HepG2 (cell line): ENCODE measurements around the gene RXYLT1. TPM values are rescaled to one million over a fixed set of nuclear protein-coding genes. Genes with fewer than 3 reads are reported as not detected.
A peak's percentile ranks its signal among the peaks of the same experiment; 100 is the strongest.

Experiments used
- AFF4 ChIP-seq: sonication (generic); formaldehyde crosslinking; IDR thresholded peaks from 2 replicates; pipeline ENCODE4 v1.4.0; 2020; ENCODE audit warnings: missing genetic modification reagents
- NFE2L2 ChIP-seq: fragments of 150-350 bp; IDR thresholded peaks from 2 replicates; pipeline ENCODE4 v1.6.1; 2014; ENCODE audit warnings: low read length
- RORA ChIP-seq: sonication (generic); formaldehyde crosslinking; IDR thresholded peaks from 2 replicates; pipeline ENCODE4 v1.5.0; 2020; ENCODE audit warnings: mild to moderate bottlenecking, missing genetic modification reagents, moderate library complexity
- YEATS4 ChIP-seq: sonication (generic); formaldehyde crosslinking; IDR thresholded peaks from 2 replicates; pipeline ENCODE4 v1.4.0; 2020; ENCODE audit warnings: missing genetic modification reagents, borderline replicate concordance
- ZFP1 ChIP-seq: IDR thresholded peaks from 2 replicates; pipeline ENCODE4 v1.6.1; 2016
- ZNF205 ChIP-seq: IDR thresholded peaks from 2 replicates; pipeline ENCODE4 v1.6.1; 2018; ENCODE audit warnings: missing biosample characterization, missing genetic modification reagents
- ZNF432 ChIP-seq: sonication (generic); formaldehyde crosslinking; IDR thresholded peaks from 2 replicates; pipeline ENCODE4 v1.5.0; 2020; ENCODE audit warnings: missing genetic modification reagents, mild to moderate bottlenecking, borderline replicate concordance
- ZNF605 ChIP-seq: sonication (generic); formaldehyde crosslinking; IDR thresholded peaks from 2 replicates; pipeline ENCODE4 v1.8.0; 2022; ENCODE audit warnings: mild to moderate bottlenecking, missing genetic modification reagents
- ZNF678 ChIP-seq: sonication (generic); formaldehyde crosslinking; IDR thresholded peaks from 2 replicates; pipeline ENCODE4 v1.4.0; 2020; ENCODE audit warnings: mild to moderate bottlenecking, missing genetic modification reagents
- polyA plus RNA-seq, 8 experiments: library from polyadenylated mRNA; depleted of rRNA in 3 of 8; stranded (reverse) in 7 of 8; unstranded in 1 of 8; fragments of >200 nt; fragmentation: Illumina TruSeq in 4 of 8; extraction: Trizol in 4 of 8; gene quantifications; 2 replicates each; pipeline versions ENCODE4 v1.2.1 to v1.2.3, GENCODE V29; 2011 to 2016; ENCODE audit warnings: low read depth in 4 of 8, missing spikeins in 1 of 8, mixed read lengths in 1 of 8; ENCODE audit not compliant: insufficient read depth in 1 of 8
- total RNA-seq, 5 experiments: library from RNA; depleted of rRNA; stranded (reverse); fragments of >200 nt; fragmentation: Illumina TruSeq; extraction: Trizol; gene quantifications; 2 replicates each; pipeline ENCODE4 v1.2.3, GENCODE V29; 2016; ENCODE audit warnings: low read depth in 1 of 5
- TF ChIP-seq, protein P1 (sequence below), 2 experiments: sonication (generic) in 1 of 2; formaldehyde crosslinking in 1 of 2; IDR thresholded peaks; 2 replicates each; pipeline versions ENCODE4 v1.4.0 to v1.6.1; 2018 to 2020; ENCODE audit warnings: missing genetic modification reagents in 2 of 2, borderline replicate concordance in 1 of 2, low read depth in 1 of 2, mild to moderate bottlenecking in 1 of 2, missing biosample characterization in 1 of 2
- TF ChIP-seq, protein P2 (sequence below): sonication (generic); formaldehyde crosslinking; IDR thresholded peaks from 2 replicates; pipeline ENCODE4 v1.5.0; 2020; ENCODE audit warnings: missing genetic modification reagents
- TF ChIP-seq, protein P3 (sequence below): sonication (generic); formaldehyde crosslinking; IDR thresholded peaks from 2 replicates; pipeline ENCODE4 v1.9.0; 2021; ENCODE audit warnings: missing genetic modification reagents, borderline replicate concordance
- TF ChIP-seq, protein P4 (sequence below): sonication (generic); formaldehyde crosslinking; IDR thresholded peaks from 2 replicates; pipeline ENCODE4 v1.4.0; 2020; ENCODE audit warnings: missing genetic modification reagents
- TF ChIP-seq, protein P5 (sequence below): sonication (generic); formaldehyde crosslinking; conservative IDR thresholded peaks from 2 replicates; pipeline ENCODE4 v1.8.0; 2022; ENCODE audit warnings: missing genetic modification reagents

Gene RXYLT1
- total and polyA plus RNA-seq, 2 of the 13 experiments (the other 11 are each of a cell fraction or from before 2014, with no cell fraction given), result 8.3 to 15.5 TPM

- TF ChIP-seq ZFP1 (CRISPR knock-in tag) (peak; percentile 48; the same call in 1 of the 2 replicates), AFF4 (CRISPR knock-in tag) (no peak), ZNF432 (no peak), ZNF205 (CRISPR knock-in tag) (no peak), RORA (CRISPR knock-in tag) (no peak), NFE2L2 (no peak), YEATS4 (CRISPR knock-in tag) (peak; percentile 80), ZNF678 (CRISPR knock-in tag) (no peak), ZNF605 (no peak)
- TF ChIP-seq, protein P1, sequence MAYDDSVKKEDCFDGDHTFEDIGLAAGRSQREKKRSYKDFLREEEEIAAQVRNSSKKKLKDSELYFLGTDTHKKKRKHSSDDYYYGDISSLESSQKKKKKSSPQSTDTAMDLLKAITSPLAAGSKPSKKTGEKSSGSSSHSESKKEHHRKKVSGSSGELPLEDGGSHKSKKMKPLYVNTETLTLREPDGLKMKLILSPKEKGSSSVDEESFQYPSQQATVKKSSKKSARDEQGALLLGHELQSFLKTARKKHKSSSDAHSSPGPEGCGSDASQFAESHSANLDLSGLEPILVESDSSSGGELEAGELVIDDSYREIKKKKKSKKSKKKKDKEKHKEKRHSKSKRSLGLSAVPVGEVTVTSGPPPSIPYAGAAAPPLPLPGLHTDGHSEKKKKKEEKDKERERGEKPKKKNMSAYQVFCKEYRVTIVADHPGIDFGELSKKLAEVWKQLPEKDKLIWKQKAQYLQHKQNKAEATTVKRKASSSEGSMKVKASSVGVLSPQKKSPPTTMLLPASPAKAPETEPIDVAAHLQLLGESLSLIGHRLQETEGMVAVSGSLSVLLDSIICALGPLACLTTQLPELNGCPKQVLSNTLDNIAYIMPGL (CRISPR knock-in tag; IDR thresholded peaks at IDR 0.05; ENCODE audit: borderline replicate concordance in 1 of 2, low read depth in 1 of 2), result peak in 1 of 2 experiments; percentile 78; a peak in 3 of 4 replicates
- TF ChIP-seq, protein P2, sequence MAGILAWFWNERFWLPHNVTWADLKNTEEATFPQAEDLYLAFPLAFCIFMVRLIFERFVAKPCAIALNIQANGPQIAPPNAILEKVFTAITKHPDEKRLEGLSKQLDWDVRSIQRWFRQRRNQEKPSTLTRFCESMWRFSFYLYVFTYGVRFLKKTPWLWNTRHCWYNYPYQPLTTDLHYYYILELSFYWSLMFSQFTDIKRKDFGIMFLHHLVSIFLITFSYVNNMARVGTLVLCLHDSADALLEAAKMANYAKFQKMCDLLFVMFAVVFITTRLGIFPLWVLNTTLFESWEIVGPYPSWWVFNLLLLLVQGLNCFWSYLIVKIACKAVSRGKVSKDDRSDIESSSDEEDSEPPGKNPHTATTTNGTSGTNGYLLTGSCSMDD (CRISPR knock-in tag), result no peak
- TF ChIP-seq, protein P3, sequence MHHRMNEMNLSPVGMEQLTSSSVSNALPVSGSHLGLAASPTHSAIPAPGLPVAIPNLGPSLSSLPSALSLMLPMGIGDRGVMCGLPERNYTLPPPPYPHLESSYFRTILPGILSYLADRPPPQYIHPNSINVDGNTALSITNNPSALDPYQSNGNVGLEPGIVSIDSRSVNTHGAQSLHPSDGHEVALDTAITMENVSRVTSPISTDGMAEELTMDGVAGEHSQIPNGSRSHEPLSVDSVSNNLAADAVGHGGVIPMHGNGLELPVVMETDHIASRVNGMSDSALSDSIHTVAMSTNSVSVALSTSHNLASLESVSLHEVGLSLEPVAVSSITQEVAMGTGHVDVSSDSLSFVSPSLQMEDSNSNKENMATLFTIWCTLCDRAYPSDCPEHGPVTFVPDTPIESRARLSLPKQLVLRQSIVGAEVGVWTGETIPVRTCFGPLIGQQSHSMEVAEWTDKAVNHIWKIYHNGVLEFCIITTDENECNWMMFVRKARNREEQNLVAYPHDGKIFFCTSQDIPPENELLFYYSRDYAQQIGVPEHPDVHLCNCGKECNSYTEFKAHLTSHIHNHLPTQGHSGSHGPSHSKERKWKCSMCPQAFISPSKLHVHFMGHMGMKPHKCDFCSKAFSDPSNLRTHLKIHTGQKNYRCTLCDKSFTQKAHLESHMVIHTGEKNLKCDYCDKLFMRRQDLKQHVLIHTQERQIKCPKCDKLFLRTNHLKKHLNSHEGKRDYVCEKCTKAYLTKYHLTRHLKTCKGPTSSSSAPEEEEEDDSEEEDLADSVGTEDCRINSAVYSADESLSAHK (CRISPR knock-in tag), result no peak
- TF ChIP-seq, protein P4, sequence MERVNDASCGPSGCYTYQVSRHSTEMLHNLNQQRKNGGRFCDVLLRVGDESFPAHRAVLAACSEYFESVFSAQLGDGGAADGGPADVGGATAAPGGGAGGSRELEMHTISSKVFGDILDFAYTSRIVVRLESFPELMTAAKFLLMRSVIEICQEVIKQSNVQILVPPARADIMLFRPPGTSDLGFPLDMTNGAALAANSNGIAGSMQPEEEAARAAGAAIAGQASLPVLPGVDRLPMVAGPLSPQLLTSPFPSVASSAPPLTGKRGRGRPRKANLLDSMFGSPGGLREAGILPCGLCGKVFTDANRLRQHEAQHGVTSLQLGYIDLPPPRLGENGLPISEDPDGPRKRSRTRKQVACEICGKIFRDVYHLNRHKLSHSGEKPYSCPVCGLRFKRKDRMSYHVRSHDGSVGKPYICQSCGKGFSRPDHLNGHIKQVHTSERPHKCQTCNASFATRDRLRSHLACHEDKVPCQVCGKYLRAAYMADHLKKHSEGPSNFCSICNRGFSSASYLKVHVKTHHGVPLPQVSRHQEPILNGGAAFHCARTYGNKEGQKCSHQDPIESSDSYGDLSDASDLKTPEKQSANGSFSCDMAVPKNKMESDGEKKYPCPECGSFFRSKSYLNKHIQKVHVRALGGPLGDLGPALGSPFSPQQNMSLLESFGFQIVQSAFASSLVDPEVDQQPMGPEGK, result peak; percentile 51
- TF ChIP-seq, protein P5, sequence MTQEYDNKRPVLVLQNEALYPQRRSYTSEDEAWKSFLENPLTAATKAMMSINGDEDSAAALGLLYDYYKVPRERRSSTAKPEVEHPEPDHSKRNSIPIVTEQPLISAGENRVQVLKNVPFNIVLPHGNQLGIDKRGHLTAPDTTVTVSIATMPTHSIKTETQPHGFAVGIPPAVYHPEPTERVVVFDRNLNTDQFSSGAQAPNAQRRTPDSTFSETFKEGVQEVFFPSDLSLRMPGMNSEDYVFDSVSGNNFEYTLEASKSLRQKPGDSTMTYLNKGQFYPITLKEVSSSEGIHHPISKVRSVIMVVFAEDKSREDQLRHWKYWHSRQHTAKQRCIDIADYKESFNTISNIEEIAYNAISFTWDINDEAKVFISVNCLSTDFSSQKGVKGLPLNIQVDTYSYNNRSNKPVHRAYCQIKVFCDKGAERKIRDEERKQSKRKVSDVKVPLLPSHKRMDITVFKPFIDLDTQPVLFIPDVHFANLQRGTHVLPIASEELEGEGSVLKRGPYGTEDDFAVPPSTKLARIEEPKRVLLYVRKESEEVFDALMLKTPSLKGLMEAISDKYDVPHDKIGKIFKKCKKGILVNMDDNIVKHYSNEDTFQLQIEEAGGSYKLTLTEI, result no peak
These were observed at the start of gene RXYLT1 (continued) for GRCh38 chr12:63779498-63780481.
